WTC11 (cell line): Measurements from ENCODE around the gene GPATCH3. TPM values are rescaled to one million over a fixed set of nuclear protein-coding genes. Genes with fewer than 3 reads are reported as not detected.

Experiments
- ATAC-seq: fragments of 200-7000 bp; cut with Tn5 transposase; 2 replicates; pipeline ENCODE4 v1.10.0; 2021; ENCODE audit warnings: mild to moderate bottlenecking, moderate library complexity
- CTCF ChIA-PET: fragments of 300-600 bp; sonication (Branson Sonifier 250); formaldehyde crosslinking; loops from one replicate; lab custom pipeline; 2021; ENCODE audit warnings: antibody characterized with exemption; lab: Charles Lee
- POLR2A ChIA-PET: fragments of 350-600 bp; sonication (Branson Sonifier 250); formaldehyde crosslinking; loops from one replicate; lab custom pipeline; 2021; ENCODE audit warnings: antibody characterized with exemption; lab: Charles Lee
- DNase-seq: peaks from one replicate; pipeline ENCODE4 v3.0.0; 2021; ENCODE audit warnings: low spot score
- H3K27ac Mint-ChIP-seq: 2 replicates; pipeline ENCODE4 v1.8.0; 2021; ENCODE audit warnings: mixed read lengths
- H3K27me3 Mint-ChIP-seq: 2 replicates; pipeline ENCODE4 v1.8.0; 2021; ENCODE audit warnings: low read depth, mild to moderate bottlenecking, moderate library complexity, mixed read lengths
- H3K36me3 Mint-ChIP-seq: 2 replicates; pipeline ENCODE4 v1.8.0; 2021; ENCODE audit warnings: mixed read lengths
- H3K4me1 Mint-ChIP-seq: 2 replicates; pipeline ENCODE4 v1.8.0; 2022; ENCODE audit warnings: mixed read lengths
- H3K4me3 Mint-ChIP-seq: 2 replicates; pipeline ENCODE4 v1.8.0; 2021; ENCODE audit warnings: mild to moderate bottlenecking, moderate library complexity, mixed read lengths
- H3K9me3 Mint-ChIP-seq: 2 replicates; pipeline ENCODE4 v1.8.0; 2021; ENCODE audit warnings: mixed read lengths
- AFF4 ChIP-seq: sonication (generic); formaldehyde crosslinking; IDR thresholded peaks from 2 replicates; pipeline ENCODE4 v1.8.1; 2023; ENCODE audit warnings: mild to moderate bottlenecking, missing genetic modification reagents, borderline replicate concordance
- AR ChIP-seq: fragments of 250-450 bp; sonication (Bioruptor Pico); IDR thresholded peaks from 2 replicates; pipeline ENCODE4 v1.9.0; 2021; ENCODE audit warnings: mild to moderate bottlenecking
- E2F1 ChIP-seq: sonication (generic); formaldehyde crosslinking; IDR thresholded peaks from 2 replicates; pipeline ENCODE4 v1.8.0; 2022; ENCODE audit warnings: mild to moderate bottlenecking, missing genetic modification reagents
- FOXP1 ChIP-seq: sonication (generic); formaldehyde crosslinking; IDR thresholded peaks from 2 replicates; pipeline ENCODE4 v1.8.0; 2022; ENCODE audit warnings: missing genetic modification reagents, mild to moderate bottlenecking, moderate library complexity, borderline replicate concordance
- FOXP4 ChIP-seq: sonication (generic); formaldehyde crosslinking; IDR thresholded peaks from 2 replicates; pipeline ENCODE4 v1.8.0; 2022; ENCODE audit warnings: mild to moderate bottlenecking, missing genetic modification reagents
- GABPB1 ChIP-seq: sonication (generic); formaldehyde crosslinking; IDR thresholded peaks from 2 replicates; pipeline ENCODE4 v1.8.1; 2023; ENCODE audit warnings: mild to moderate bottlenecking, missing genetic modification reagents
- GRHL2 ChIP-seq: fragments of 250-450 bp; sonication (Bioruptor Pico); IDR thresholded peaks from 2 replicates; pipeline ENCODE4 v1.8.0; 2022; ENCODE audit warnings: mild to moderate bottlenecking, moderate library complexity; ENCODE audit not compliant: insufficient replicate concordance, severe bottlenecking
- JUN ChIP-seq: sonication (generic); formaldehyde crosslinking; IDR thresholded peaks from 2 replicates; pipeline ENCODE4 v1.8.0; 2023; ENCODE audit warnings: mild to moderate bottlenecking, missing genetic modification reagents
- KAT7 ChIP-seq: sonication (generic); formaldehyde crosslinking; IDR thresholded peaks from 2 replicates; pipeline ENCODE4 v1.8.1; 2023; ENCODE audit warnings: missing genetic modification reagents, mild to moderate bottlenecking, borderline replicate concordance
- NFYB ChIP-seq: sonication (generic); formaldehyde crosslinking; conservative IDR thresholded peaks from 2 replicates; pipeline ENCODE4 v1.8.0; 2022; ENCODE audit warnings: low read depth, missing genetic modification reagents
- SMAD3 ChIP-seq: sonication (generic); formaldehyde crosslinking; IDR thresholded peaks from 2 replicates; pipeline ENCODE4 v1.8.0; 2022; ENCODE audit warnings: missing genetic modification reagents, mild to moderate bottlenecking, borderline replicate concordance
- TCF7 ChIP-seq: sonication (generic); formaldehyde crosslinking; IDR thresholded peaks from 2 replicates; pipeline ENCODE4 v1.8.0; 2022; ENCODE audit warnings: mild to moderate bottlenecking, low read depth, missing genetic modification reagents, moderate library complexity
- USF1 ChIP-seq: sonication (generic); formaldehyde crosslinking; IDR thresholded peaks from 2 replicates; pipeline ENCODE4 v1.8.0; 2022; ENCODE audit warnings: mild to moderate bottlenecking, missing genetic modification reagents
- ZNF423 ChIP-seq: fragments of 250-450 bp; sonication (Bioruptor Pico); IDR thresholded peaks from 2 replicates; pipeline ENCODE4 v2.1.2; 2022; ENCODE audit warnings: mild to moderate bottlenecking, moderate library complexity
- ZNF512 ChIP-seq: sonication (generic); formaldehyde crosslinking; IDR thresholded peaks from 2 replicates; pipeline ENCODE4 v1.8.1; 2022; ENCODE audit warnings: missing genetic modification reagents, borderline replicate concordance
- total RNA-seq: library from RNA; stranded (reverse); gene quantifications from 3 replicates; pipeline ENCODE4 v1.2.3, GENCODE V29; 2021
- TF ChIP-seq, protein P1 (sequence below): fragments of 250-450 bp; sonication (Bioruptor Pico); conservative IDR thresholded peaks from 2 replicates; pipeline ENCODE4 v1.9.0; 2021; ENCODE audit warnings: mild to moderate bottlenecking
- TF ChIP-seq, protein P2 (sequence below): sonication (generic); formaldehyde crosslinking; IDR thresholded peaks from 2 replicates; pipeline ENCODE4 v1.8.1; 2023; ENCODE audit warnings: mild to moderate bottlenecking, missing genetic modification reagents, moderate library complexity

Gene GPATCH3
- total RNA-seq, 1 experiment from 2014 or later = 19.2 TPM

DNA sequence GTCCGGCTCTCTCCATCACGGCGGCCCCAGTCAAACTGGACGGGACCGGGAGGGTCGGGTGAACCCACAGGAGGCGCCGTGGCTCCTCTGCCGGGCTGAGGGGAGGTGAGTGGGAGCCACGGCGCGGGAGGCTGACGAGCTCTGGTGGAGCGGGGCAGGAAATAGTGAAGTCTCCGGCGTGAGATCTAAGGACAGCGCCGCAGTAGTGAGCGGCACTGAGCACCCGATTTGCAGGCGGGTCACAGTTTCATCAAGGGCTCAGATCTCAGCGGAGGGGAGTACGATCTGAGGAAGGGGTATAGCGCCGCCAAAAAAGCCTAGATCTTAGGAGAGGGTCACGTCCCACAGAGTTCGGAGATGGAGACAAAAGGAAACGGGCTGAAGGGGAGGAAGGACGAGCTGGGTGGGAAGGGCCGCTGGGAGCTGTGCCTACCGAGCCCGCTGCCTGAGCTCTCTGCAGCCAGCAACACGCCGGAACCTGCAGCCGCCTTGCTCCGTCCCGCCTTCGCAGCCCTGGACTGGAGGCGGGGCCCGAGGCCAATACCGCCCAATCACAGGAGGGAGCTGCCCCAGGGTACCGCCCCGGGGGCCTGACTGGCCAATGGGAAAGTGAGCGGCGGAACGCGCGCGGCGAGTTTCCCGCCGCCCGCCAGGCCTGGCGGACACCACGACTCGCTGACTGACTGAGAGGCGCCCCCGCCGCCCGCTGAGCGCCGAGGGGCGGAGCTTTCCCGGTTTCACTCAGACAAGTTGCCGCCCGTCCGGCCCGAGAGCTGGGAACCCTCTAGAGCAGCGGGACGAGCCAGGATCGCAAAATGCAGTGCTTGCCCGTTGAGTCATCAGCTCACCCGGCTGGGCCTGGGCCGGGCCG, 35.4 kb downstream of the GPATCH3 start (continued):
- TF ChIP-seq USF1 (CRISPR knock-in tag) = peak; percentile 54; the same call in 1 of the 2 replicates
- TF ChIP-seq GRHL2 (CRISPR knock-in tag) = no peak

GRCh38 chr1:26863685-26864077, 36.6 kb downstream of the GPATCH3 start:
- CTCF ChIA-PET = interaction anchor here (0.8 to 2.6 kb wide), 5 partner anchors 11 to 54 kb away, joined by 3 to 11 read pairs (median 4); no protein-coding TSS in a partner anchor
- H3K27ac Mint-ChIP-seq = no peak overlapping the region; the same call in 1 of the 2 replicates
- TF ChIP-seq GABPB1 (CRISPR knock-in tag) (no peak), ZNF423 (CRISPR knock-in tag) (no peak), KAT7 (CRISPR knock-in tag) (no peak), AR (CRISPR knock-in tag) (no peak), FOXP1 (no peak), ZNF512 (CRISPR knock-in tag) (no peak), AFF4 (CRISPR knock-in tag) (no peak), E2F1 (no peak), NFYB (no peak), GRHL2 (CRISPR knock-in tag) (no peak), FOXP4 (no peak), SMAD3 (no peak), JUN (CRISPR knock-in tag) (no peak), TCF7 (no peak)
- TF ChIP-seq, protein P1, sequence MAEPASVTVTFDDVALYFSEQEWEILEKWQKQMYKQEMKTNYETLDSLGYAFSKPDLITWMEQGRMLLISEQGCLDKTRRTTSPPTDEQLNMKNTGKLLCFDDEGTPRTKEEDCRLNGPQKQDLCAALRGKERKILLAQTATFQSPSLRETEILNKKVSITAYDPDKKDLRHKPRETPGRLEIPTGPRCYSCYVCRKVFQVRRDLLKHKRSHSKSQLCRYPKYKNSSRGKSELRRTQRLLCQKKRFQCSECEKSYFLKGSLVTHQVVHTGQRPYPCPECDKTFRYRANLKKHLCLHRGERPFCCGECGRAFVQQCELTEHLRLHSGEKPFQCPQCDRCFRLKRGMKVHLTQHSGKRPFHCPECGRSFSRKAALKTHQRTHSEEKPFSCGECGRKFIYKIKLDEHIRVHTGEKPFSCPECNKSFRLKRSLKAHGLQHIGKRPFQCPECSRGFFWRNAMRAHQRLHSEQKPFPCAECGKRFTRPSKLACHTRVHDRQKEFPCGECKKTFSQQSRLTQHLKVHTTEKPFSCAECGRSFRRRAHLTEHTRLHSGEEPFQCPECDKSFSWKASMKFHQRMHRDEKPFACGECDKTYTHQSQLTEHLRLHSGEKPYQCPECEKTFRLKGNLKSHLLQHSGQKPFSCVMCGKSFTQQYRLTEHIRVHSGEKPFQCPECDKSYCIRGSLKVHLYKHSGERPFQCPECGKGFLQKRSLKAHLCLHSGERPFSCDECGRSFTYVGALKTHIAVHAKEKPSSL (CRISPR knock-in tag) = no peak
- TF ChIP-seq, protein P2, sequence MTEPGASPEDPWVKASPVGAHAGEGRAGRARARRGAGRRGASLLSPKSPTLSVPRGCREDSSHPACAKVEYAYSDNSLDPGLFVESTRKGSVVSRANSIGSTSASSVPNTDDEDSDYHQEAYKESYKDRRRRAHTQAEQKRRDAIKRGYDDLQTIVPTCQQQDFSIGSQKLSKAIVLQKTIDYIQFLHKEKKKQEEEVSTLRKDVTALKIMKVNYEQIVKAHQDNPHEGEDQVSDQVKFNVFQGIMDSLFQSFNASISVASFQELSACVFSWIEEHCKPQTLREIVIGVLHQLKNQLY (CRISPR knock-in tag) = no peak

More at GRCh38 chr1:26863685-26864077, 36.6 kb downstream of the GPATCH3 start:
- peaks cover 49% of the 10 kb centered on the region for H3K4me1 Mint-ChIP-seq
- H3K4me3 Mint-ChIP-seq = peak overlapping the region; percentile 94
- POLR2A ChIA-PET = no interaction called here
- peaks cover 16% of the 10 kb centered on the region for H3K27me3 Mint-ChIP-seq
- no peaks in the 10 kb centered on the region for H3K36me3 Mint-ChIP-seq
- ATAC-seq = no peak
- DNase-seq = no peak
- no peaks in the 10 kb centered on the region for H3K9me3 Mint-ChIP-seq
